H1 (cell line): Measurements from ENCODE around the gene PSMC3IP. TPM values are rescaled to one million over a fixed set of nuclear protein-coding genes. Genes with fewer than 3 reads are reported as not detected.

Experiments used
- CTCF ChIA-PET: fragments of 300-600 bp; sonication (Branson Sonifier 250); formaldehyde crosslinking; loops from one replicate; lab custom pipeline; 2021; ENCODE audit not compliant: partially characterized antibody; lab: Charles Lee
- POLR2A ChIA-PET: fragments of 300-600 bp; sonication (Branson Sonifier 250); formaldehyde crosslinking; loops from one replicate; lab custom pipeline; 2021; ENCODE audit warnings: inconsistent platforms; ENCODE audit not compliant: partially characterized antibody; lab: Charles Lee
- DNase-seq, 2 experiments: peaks; one replicate each; pipeline versions ENCODE4 v3.0.0 to v3.0.0-alpha.2; 2010 to 2022; ENCODE audit warnings: low spot score in 2 of 2, low read depth in 1 of 2, mixed read lengths in 1 of 2
- FAIRE-seq: peaks from 2 replicates; lab custom pipeline; 2011; peaks lifted over from hg19 to GRCh38; lab: Jason Lieb, UNC
- H2AFZ ChIP-seq: 2 replicates; pipeline ENCODE4 v1.8.1; 2012; ENCODE audit warnings: low read length, inconsistent platforms
- H2AK5ac ChIP-seq: 2 replicates; pipeline ENCODE4 v1.6.1; 2013; ENCODE audit warnings: low read depth, low read length
- H2BK120ac ChIP-seq: replicated peaks from 2 replicates; pipeline ENCODE3; 2013; ENCODE audit warnings: low read depth, low read length, inconsistent platforms
- H2BK12ac ChIP-seq: 2 replicates; pipeline ENCODE4 v1.6.1; 2013; ENCODE audit warnings: low read depth, low read length
- H2BK15ac ChIP-seq: 2 replicates; pipeline ENCODE4 v1.6.1; 2013; ENCODE audit warnings: low read length
- H2BK20ac ChIP-seq: 2 replicates; pipeline ENCODE4 v1.6.1; 2013; ENCODE audit warnings: low read length
- H2BK5ac ChIP-seq: 2 replicates; pipeline ENCODE4 v1.6.1; 2013; ENCODE audit warnings: low read depth, low read length
- H3K14ac ChIP-seq: 2 replicates; pipeline ENCODE4 v1.6.1; 2013; ENCODE audit warnings: inconsistent platforms; ENCODE audit not compliant: insufficient read length
- H3K18ac ChIP-seq: 2 replicates; pipeline ENCODE4 v1.6.1; 2013; ENCODE audit warnings: low read length; ENCODE audit errors: extremely low read depth
- H3K23ac ChIP-seq: 2 replicates; pipeline ENCODE4 v1.6.1; 2013; ENCODE audit warnings: inconsistent platforms; ENCODE audit not compliant: insufficient read length
- H3K23me2 ChIP-seq: 2 replicates; pipeline ENCODE4 v1.6.1; 2013; ENCODE audit warnings: low read depth, low read length
- H3K27ac ChIP-seq: 2 replicates; pipeline ENCODE4 v1.6.1; 2011; ENCODE audit warnings: low read depth, low read length, inconsistent platforms
- H3K27me3 ChIP-seq, 4 experiments: replicated peaks in 1 of 4; 1 replicate in 1 of 4; 2 replicates in 3 of 4; pipeline versions ENCODE4 v1.6.1 to v1.8.1; 2011 to 2013; ENCODE audit warnings: low read length in 3 of 4, mild to moderate bottlenecking in 3 of 4, inconsistent platforms in 2 of 4, mixed read lengths in 2 of 4, moderate library complexity in 1 of 4; ENCODE audit not compliant: control insufficient read depth in 3 of 4, insufficient read depth in 3 of 4; ENCODE audit errors: extremely low read depth in 1 of 4
- H3K36me3 ChIP-seq, 4 experiments: 2 replicates each; pipeline versions ENCODE4 v1.6.1 to v1.8.1; 2011 to 2013; ENCODE audit warnings: mild to moderate bottlenecking in 4 of 4, low read length in 3 of 4, moderate library complexity in 2 of 4, control low read depth in 1 of 4, inconsistent platforms in 1 of 4; ENCODE audit not compliant: insufficient read depth in 4 of 4, control insufficient read depth in 2 of 4
- H3K4ac ChIP-seq: replicated peaks from 2 replicates; pipeline ENCODE3; 2013; ENCODE audit warnings: low read length, low read depth, mixed read lengths, inconsistent platforms; ENCODE audit not compliant: insufficient read length
- H3K4me1 ChIP-seq, 4 experiments: replicated peaks in 1 of 4; 1 replicate in 1 of 4; 2 replicates in 3 of 4; pipeline versions ENCODE4 v1.6.1 to v1.8.1; 2011 to 2013; ENCODE audit warnings: low read length in 3 of 4, inconsistent platforms in 2 of 4, mixed read lengths in 1 of 4; ENCODE audit not compliant: insufficient read depth in 4 of 4, control insufficient read depth in 3 of 4
- H3K4me2 ChIP-seq, 2 experiments: 2 replicates each; pipeline versions ENCODE4 v1.6.1 to v1.8.1; 2011 to 2013; ENCODE audit warnings: low read depth in 2 of 2, low read length in 2 of 2, control low read depth in 1 of 2, inconsistent platforms in 1 of 2, mild to moderate bottlenecking in 1 of 2; ENCODE audit not compliant: insufficient read depth in 1 of 2
- H3K4me3 ChIP-seq, 4 experiments: fragments of 200-600, 300-600 bp in 1 of 4; sonication (generic), shearing (Covaris generic), sonication (Bioruptor Twin) in 1 of 4; 2 replicates each; pipeline versions ENCODE4 v1.5.1 to v1.8.1; 2011 to 2016; ENCODE audit warnings: low read length in 4 of 4, low read depth in 3 of 4, control low read depth in 2 of 4, inconsistent platforms in 2 of 4, mild to moderate bottlenecking in 2 of 4, mixed read lengths in 1 of 4, moderate library complexity in 1 of 4; ENCODE audit not compliant: insufficient read depth in 2 of 4; ENCODE audit errors: extremely low read depth in 1 of 4
- H3K56ac ChIP-seq: replicated peaks from 2 replicates; pipeline ENCODE3; 2013; ENCODE audit warnings: low read depth, mild to moderate bottlenecking, mixed read lengths, low read length, inconsistent platforms; ENCODE audit not compliant: insufficient read length
- H3K79me1 ChIP-seq: 2 replicates; pipeline ENCODE4 v1.6.1; 2013; ENCODE audit warnings: low read depth, low read length, control low read depth
- H3K79me2 ChIP-seq, 2 experiments: 2 replicates each; pipeline versions ENCODE4 v1.6.1 to v1.8.1; 2012 to 2013; ENCODE audit warnings: low read length in 2 of 2, mild to moderate bottlenecking in 2 of 2, inconsistent platforms in 1 of 2; ENCODE audit not compliant: insufficient read depth in 2 of 2, control insufficient read depth in 1 of 2
- H3K9ac ChIP-seq, 4 experiments: replicated peaks in 1 of 4; 1 replicate in 1 of 4; 2 replicates in 3 of 4; pipeline versions ENCODE4 v1.6.1 to v1.8.1; 2011 to 2013; ENCODE audit warnings: low read depth in 3 of 4, low read length in 3 of 4, control low read depth in 2 of 4, mild to moderate bottlenecking in 2 of 4, moderate library complexity in 2 of 4, inconsistent platforms in 1 of 4; ENCODE audit errors: extremely low read depth in 1 of 4
- H3K9me3 ChIP-seq, 2 experiments: 2 replicates each; pipeline versions ENCODE4 v1.6.1 to v1.8.1; 2012 to 2013; ENCODE audit warnings: mild to moderate bottlenecking in 2 of 2, moderate library complexity in 2 of 2, control low read depth in 1 of 2, inconsistent platforms in 1 of 2, low read depth in 1 of 2, low read length in 1 of 2, mixed read lengths in 1 of 2; ENCODE audit not compliant: insufficient read depth in 2 of 2
- H4K20me1 ChIP-seq, 2 experiments: replicated peaks in 1 of 2; 2 replicates each; pipeline versions ENCODE3 to v1.8.1; 2011 to 2013; ENCODE audit warnings: inconsistent platforms in 2 of 2, low read length in 2 of 2, mild to moderate bottlenecking in 1 of 2; ENCODE audit not compliant: insufficient read depth in 2 of 2, control insufficient read depth in 1 of 2
- H4K5ac ChIP-seq: 2 replicates; pipeline ENCODE4 v1.6.1; 2013; ENCODE audit warnings: low read length, low read depth, mixed read lengths, inconsistent platforms; ENCODE audit not compliant: insufficient read length
- H4K8ac ChIP-seq: 2 replicates; pipeline ENCODE4 v1.8.0; 2013; ENCODE audit warnings: mild to moderate bottlenecking, moderate library complexity, low read length, inconsistent platforms; ENCODE audit not compliant: insufficient read depth; ENCODE audit errors: extremely low read depth
- H4K91ac ChIP-seq: replicated peaks from 2 replicates; pipeline ENCODE3; 2013; ENCODE audit warnings: low read length, mixed read lengths, inconsistent platforms; ENCODE audit not compliant: insufficient read length
- BACH1 ChIP-seq: IDR thresholded peaks from 2 replicates; pipeline ENCODE4 v1.6.1; 2012; ENCODE audit warnings: low read length, improper control_type of control experiment
- FOSL1 ChIP-seq: IDR thresholded peaks from 2 replicates; pipeline ENCODE4 v1.6.1; 2011; ENCODE audit warnings: mild to moderate bottlenecking, low read depth, low read length, moderate library complexity; ENCODE audit not compliant: insufficient read depth
- JUND ChIP-seq: IDR thresholded peaks from 2 replicates; pipeline ENCODE4 v1.6.1; 2011; ENCODE audit warnings: mild to moderate bottlenecking, improper control_type of control experiment, low read length
- KDM4A ChIP-seq: IDR thresholded peaks from one replicate; pipeline ENCODE4 v1.7.1; 2012; ENCODE audit warnings: low read depth, mild to moderate bottlenecking, moderate library complexity, low read length, inconsistent platforms; ENCODE audit not compliant: severe bottlenecking
- KDM5A ChIP-seq: fragments of 200-600 bp; IDR thresholded peaks from 2 replicates; pipeline ENCODE4 v1.7.1; 2012; ENCODE audit warnings: mild to moderate bottlenecking, low read length, inconsistent platforms, mixed read lengths
- MAX ChIP-seq: IDR thresholded peaks from 2 replicates; pipeline ENCODE4 v1.6.1; 2012; ENCODE audit warnings: inconsistent platforms
- POLR2AphosphoS5 ChIP-seq: IDR thresholded peaks from 2 replicates; pipeline ENCODE4 v1.6.1; 2011; ENCODE audit warnings: low read depth, low read length
- SP2 ChIP-seq: IDR thresholded peaks from 2 replicates; pipeline ENCODE4 v1.6.1; 2012; ENCODE audit warnings: mild to moderate bottlenecking, low read length, inconsistent platforms
- TBP ChIP-seq: IDR thresholded peaks from 2 replicates; pipeline ENCODE4 v1.6.1; 2011; ENCODE audit warnings: low read depth, low read length, improper control_type of control experiment
- TCF12 ChIP-seq: IDR thresholded peaks from 2 replicates; pipeline ENCODE4 v1.6.1; 2011; ENCODE audit warnings: low read depth, mild to moderate bottlenecking, low read length
- TEAD4 ChIP-seq: IDR thresholded peaks from 2 replicates; pipeline ENCODE4 v1.6.1; 2012; ENCODE audit warnings: low read depth, low read length, inconsistent platforms, mixed read lengths
- WGBS, 2 experiments: shearing (Covaris generic) in 1 of 2; methylation state at CpG; one replicate each; pipeline versions ENCODE4 v1.1.6 to v1.1.7; 2013 to 2015; ENCODE audit warnings: low lambda C conversion rate in 2 of 2, mixed read lengths in 2 of 2, inconsistent platforms in 1 of 2, low coverage in 1 of 2, missing lambda C conversion rate in 1 of 2; ENCODE audit not compliant: insufficient replicate concordance in 2 of 2, insufficient coverage in 1 of 2, insufficient read length in 1 of 2; ENCODE audit errors: extremely low coverage in 1 of 2, missing lambda C conversion rate in 1 of 2; 5-methylcytosine and 5-hydroxymethylcytosine counted together
- polyA plus RNA-seq, 7 experiments: library from polyadenylated mRNA; depleted of rRNA in 3 of 7; stranded (reverse) in 5 of 7; unstranded in 2 of 7; fragments of >200 nt in 5 of 7; fragments of 200-250 nt in 2 of 7; gene quantifications; 1 replicate in 5 of 7; 2 replicates in 1 of 7; 4 replicates in 1 of 7; pipeline versions ENCODE4 v1.2.1 to v1.2.3, GENCODE V29; 2011 to 2013; ENCODE audit warnings: missing spikeins in 2 of 7, mixed read lengths in 2 of 7
- total RNA-seq: library from RNA; stranded (reverse); fragmentation: NEBNext Ultra II Directional; extraction: Animal tissue kit (Norgen Biotek cat#: 25700); gene quantifications from 2 replicates; pipeline ENCODE4 v1.2.1, GENCODE V29; 2021
- TF ChIP-seq, protein P1 (sequence below): IDR thresholded peaks from 2 replicates; pipeline ENCODE4 v1.6.1; 2011; ENCODE audit warnings: low read depth, mild to moderate bottlenecking, low read length; ENCODE audit not compliant: insufficient read depth

The PSMC3IP gene
- total and polyA plus RNA-seq, 2 of the 8 experiments (the other 6 are each of a cell fraction or from before 2014, with no cell fraction given): 11.5 to 21.9 TPM

GRCh38 chr17:42591411-42591810, 13.9 kb upstream of the PSMC3IP start:
- H2BK15ac ChIP-seq: no peak overlapping the region
- no peak overlapping the region for H3K18ac ChIP-seq
- no peak overlapping the region for H3K14ac ChIP-seq
- H2BK5ac ChIP-seq: no peak overlapping the region
- no peak overlapping the region for H2BK120ac ChIP-seq
- no peak overlapping the region for H3K4me3 ChIP-seq
- no peaks in the 10 kb centered on the region for H3K9me3 ChIP-seq
- no peak overlapping the region for H3K23ac ChIP-seq
- H3K9ac ChIP-seq: no peak overlapping the region
- H3K4ac ChIP-seq: no peak overlapping the region
- no peak overlapping the region for H4K8ac ChIP-seq
- H3K4me1 ChIP-seq: no peaks in the 10 kb centered on the region
- no peak for FAIRE-seq
- no peaks in the 10 kb centered on the region for H3K23me2 ChIP-seq
- no peaks in the 10 kb centered on the region for H3K79me2 ChIP-seq
- no peak for TF ChIP-seq JUND
- TF ChIP-seq, protein P1, sequence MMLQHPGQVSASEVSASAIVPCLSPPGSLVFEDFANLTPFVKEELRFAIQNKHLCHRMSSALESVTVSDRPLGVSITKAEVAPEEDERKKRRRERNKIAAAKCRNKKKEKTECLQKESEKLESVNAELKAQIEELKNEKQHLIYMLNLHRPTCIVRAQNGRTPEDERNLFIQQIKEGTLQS: no peak
- TF ChIP-seq MAX: no peak
- TF ChIP-seq SP2: no peak
- TF ChIP-seq TBP: no peak
- no peak for TF ChIP-seq KDM5A
- TF ChIP-seq FOSL1: no peak
- no peak for TF ChIP-seq TEAD4
- TF ChIP-seq TCF12: no peak
- no peak for TF ChIP-seq KDM4A
- no peak for TF ChIP-seq POLR2AphosphoS5
- TF ChIP-seq BACH1: no peak
- no peak for DNase-seq
- no peaks in the 10 kb centered on the region for H3K27me3 ChIP-seq
- no peak overlapping the region for H2AFZ ChIP-seq
- H4K91ac ChIP-seq: no peak overlapping the region
- peaks cover 0 to 2% of the 10 kb centered on the region in 2 experiments for H4K20me1 ChIP-seq
- peaks cover 2% of the 10 kb centered on the region; the same call in 1 of the 2 replicates for H3K79me1 ChIP-seq
- no peak overlapping the region for H3K56ac ChIP-seq
- H3K36me3 ChIP-seq: peaks cover 0 to 20% (median under 1%) of the 10 kb centered on the region in 4 experiments; a peak in 3 of 8 replicates
- no peak overlapping the region for H2BK20ac ChIP-seq
- H2AK5ac ChIP-seq: no peak overlapping the region
- no peak overlapping the region for H3K27ac ChIP-seq
- no peak overlapping the region for H2BK12ac ChIP-seq
- POLR2A ChIA-PET: no interaction called here
- 91% methylated on average over 9 of the region's 9 CpGs; no CpG with 5 or more reads in 1 of the 2 experiments for WGBS, 2 experiments
- H3K4me2 ChIP-seq: no peak overlapping the region
- no peak overlapping the region for H4K5ac ChIP-seq
- CTCF ChIA-PET: interaction anchor here (1.4 to 4.3 kb wide), 2 partner anchors 14 to 92 kb away, joined by 4 to 15 read pairs; partner anchors contain the start of gene PSMC3IP
